HS-5 (cell line): ENCODE data around the gene SEMA4A.
"Not testable (repeated sequence)": the region's sequence is repeated elsewhere in the genome, so short reads cannot be mapped to it uniquely, and the experiment has no call there.

Experiments used
- DNase-seq: peaks from one replicate; pipeline ENCODE4 v3.0.0-alpha.2; 2012; ENCODE audit warnings: low read depth

SEMA4A gene

GRCh38 chr1:156160000-156160742 lies 6.8 kb downstream of the SEMA4A start:
- no peak for DNase-seq

DNA sequence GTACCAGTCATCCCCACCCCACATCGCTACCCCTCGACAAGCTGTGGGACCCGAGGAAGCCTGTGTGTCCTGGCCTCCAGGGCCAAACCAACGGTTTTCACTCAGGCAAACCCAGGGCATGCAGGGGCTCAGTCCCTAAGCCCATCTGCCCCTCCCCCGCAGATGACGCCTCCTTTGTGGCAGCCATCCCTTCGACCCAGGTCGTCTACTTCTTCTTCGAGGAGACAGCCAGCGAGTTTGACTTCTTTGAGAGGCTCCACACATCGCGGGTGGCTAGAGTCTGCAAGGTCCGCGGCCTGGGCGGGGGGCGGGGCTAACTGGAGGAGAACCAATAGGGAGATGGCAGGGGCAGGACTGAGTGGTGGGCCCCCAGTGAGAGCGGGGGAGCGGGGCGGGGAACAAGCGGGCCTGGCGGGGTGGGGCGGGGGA lies 7.4 kb downstream of the SEMA4A start:
- DNase-seq = no peak

DNA sequence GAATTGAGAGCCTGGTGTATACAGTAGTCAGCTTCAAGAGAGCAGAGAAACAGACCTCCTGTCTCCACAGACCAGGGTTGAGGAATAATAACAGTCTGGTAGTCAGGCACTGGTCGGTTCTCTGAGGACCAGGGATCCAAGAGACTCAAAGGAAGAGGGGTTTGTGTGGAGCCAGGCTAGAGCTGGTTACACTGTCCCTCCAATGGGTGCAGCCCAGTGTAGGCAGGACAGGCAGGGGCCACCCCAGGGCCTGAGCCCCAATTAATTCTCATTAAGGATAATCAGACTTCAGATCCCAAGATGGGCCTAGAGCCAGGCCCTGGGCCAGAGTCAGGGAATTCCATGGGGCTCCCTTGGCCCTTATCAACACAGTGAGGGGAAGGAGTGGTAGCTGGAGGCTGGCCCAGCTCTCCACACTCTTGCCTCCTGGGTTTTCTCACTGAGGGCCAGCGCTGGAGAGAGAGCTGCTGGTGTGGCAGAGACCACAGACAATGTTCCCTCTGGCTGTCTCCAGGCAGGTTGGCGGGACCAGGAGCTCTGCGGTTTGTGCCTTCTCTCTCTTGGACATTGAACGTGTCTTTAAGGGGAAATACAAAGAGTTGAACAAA lies 9.1 kb downstream of the SEMA4A start:
- DNase-seq = no peak

GRCh38 chr1:156163712-156164111 lies 10.3 kb downstream of the SEMA4A start:
- DNase-seq = no peak

DNA sequence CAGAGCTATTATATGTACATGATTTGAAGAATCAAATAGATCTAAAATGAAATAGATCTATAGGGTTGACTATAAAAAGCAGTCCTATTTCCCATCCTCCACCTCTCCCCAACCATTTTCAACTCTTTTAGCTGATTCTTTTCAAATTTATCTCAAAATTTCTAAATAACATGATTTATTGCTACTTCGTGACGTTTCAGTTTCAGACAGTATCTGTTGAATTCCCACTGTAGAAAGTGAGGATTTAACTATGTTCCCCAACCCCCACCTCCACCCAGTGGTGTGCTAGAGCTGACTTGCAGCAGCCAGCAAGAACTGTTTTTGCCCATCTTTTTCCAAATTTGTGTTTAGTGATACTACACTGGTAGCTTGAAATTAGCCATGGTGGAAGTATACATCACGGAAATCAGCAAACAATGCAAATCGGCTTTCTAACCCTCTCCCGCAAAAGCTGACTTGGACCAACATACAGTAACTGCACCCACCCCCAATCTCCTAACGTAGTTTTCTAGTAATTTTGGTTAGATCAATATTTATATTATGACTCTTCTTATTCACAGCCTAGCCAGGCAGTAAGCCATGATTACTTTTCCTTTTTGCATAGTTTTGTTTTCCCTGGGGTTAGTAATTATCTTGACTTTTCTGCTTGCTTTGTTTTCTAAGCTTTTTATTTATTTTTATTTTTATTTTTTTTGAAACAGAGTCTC lies 10.9 kb downstream of the SEMA4A start:
- DNase-seq = no peak

DNA sequence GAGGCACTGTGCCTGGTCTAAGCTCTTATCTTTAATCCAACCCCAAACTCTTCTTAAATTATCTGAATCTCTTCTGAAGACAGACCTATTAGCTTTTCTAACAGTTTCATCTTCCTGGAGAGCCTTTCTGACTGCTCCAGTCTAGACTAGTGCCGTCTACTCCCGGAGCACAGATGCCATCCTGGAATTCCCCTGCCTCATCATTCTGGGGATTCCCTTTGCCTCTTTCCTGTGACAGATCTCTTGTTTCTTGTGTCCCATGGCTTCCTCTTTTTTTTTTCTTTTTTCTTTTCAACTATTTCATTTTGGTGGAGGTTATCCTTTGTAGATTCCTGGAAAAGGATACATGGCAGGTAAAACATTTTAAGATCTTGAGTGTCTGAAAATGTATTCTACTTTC lies 11.7 kb downstream of the SEMA4A start:
- DNase-seq = no peak

DNA sequence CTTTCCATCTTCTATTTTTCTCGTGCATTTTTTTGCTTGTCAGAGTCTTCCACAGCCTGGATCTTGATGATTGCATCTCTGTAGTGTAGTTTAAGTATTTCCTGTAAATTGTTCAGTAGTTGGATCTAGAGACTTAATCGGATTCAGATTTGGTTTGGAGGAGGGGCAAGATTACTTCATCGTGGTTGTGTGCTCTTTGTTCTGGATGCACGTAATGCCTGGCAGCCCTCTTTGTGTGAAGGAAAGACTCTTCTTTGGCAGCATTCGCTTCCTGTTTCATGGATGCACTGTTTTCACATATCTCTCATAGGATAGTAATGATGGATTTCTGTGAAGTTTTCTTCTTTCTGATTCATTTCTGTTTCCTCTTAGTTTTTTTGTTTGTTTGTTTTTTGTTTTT lies 14.2 kb downstream of the SEMA4A start:
- DNase-seq = no peak

DNA sequence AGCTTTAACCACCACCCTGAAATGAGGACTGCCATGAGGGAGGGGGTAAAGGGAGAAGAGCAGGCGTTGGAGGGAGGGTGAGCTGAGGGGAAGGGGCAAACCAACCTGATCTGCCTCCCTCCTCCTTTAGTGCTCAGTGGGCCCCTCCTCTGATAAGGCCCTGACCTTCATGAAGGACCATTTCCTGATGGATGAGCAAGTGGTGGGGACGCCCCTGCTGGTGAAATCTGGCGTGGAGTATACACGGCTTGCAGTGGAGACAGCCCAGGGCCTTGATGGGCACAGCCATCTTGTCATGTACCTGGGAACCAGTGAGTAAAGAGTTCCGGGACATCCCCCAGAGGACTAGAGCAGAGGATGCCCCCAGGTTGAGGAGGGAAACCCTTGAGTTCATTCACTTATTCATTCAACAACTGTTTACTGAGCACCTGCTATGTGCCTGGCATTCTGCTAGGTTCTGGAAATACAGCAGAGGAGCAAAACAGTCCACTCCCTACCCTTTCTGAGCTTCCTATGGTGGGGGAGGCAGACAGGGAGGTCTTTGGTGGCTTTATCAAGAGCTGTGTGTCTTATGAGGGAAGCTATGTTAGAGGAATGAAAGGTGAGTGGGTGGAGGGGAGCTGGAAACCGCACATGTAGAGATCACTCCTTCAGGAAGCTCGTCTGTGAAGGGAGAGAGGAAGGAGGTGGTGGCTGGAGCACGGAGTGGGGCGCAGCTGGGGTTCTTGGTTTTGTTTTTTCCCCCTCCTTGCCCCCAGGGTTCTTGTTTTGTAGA lies 19.5 kb downstream of the SEMA4A start:
- DNase-seq = no peak

GRCh38 chr1:156176610-156177210 lies 23.3 kb downstream of the SEMA4A start:
- no peak for DNase-seq

DNA sequence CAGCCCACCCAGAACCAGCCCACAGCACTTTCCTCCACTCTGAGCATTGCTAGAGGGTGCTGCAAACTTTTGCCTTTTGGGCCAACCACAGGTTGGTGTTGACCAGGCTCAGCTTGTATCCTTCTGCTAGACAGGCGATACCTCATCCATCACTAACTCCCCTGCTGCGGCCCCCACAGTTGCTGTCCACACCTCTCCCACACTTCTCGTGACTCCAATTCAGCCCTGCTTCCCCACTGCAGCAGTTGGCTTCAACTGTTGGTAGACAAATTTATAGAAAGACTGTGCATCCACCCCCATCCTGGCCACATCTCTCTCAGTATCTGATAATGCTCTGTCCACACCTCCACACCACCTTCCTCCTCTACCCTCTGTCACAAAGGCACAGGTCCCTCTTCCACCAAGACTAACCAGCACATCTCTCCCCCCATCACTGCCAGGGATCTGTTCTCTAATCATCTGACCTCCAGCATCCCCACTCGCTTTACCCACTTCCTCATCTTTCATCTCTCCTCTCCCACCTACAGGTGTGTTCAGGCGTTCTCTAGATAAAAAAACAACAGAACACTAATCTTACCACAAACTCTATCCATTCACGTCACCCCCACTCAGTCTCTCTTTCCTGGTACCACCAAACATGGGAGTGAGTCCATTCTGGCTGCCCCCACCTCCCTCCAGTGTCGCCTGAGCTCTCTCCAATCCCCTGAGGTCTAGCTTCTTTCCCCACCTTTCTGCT lies 24.7 kb downstream of the SEMA4A start:
- DNase-seq = no peak

DNA sequence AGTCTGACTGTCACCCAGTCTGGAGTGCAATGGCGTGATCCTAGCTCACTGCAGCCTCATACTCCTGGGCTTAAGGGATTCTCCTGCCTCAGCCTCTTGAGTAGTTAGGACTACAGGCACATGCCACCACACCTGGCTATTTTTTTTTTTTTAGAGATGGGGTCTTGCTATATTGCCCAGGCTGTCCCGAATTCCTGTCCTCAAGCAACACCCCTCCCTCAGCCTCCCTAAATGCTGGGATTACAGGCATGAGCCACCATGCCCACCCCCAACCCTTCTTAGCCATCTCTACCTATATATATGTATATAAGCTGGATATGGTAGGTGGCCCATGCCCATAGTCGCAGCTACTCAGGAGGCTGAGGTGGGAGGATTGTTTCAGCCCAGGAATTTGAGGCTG lies 27.1 kb downstream of the SEMA4A start:
- DNase-seq = no peak

- not testable (repeated sequence) for DNase-seq
These were observed 28.1 kb downstream of the SEMA4A start for GRCh38 chr1:156181391-156181924.

GRCh38 chr1:156182010-156182779 lies 28.8 kb downstream of the SEMA4A start:
- not testable (repeated sequence) for DNase-seq

DNA sequence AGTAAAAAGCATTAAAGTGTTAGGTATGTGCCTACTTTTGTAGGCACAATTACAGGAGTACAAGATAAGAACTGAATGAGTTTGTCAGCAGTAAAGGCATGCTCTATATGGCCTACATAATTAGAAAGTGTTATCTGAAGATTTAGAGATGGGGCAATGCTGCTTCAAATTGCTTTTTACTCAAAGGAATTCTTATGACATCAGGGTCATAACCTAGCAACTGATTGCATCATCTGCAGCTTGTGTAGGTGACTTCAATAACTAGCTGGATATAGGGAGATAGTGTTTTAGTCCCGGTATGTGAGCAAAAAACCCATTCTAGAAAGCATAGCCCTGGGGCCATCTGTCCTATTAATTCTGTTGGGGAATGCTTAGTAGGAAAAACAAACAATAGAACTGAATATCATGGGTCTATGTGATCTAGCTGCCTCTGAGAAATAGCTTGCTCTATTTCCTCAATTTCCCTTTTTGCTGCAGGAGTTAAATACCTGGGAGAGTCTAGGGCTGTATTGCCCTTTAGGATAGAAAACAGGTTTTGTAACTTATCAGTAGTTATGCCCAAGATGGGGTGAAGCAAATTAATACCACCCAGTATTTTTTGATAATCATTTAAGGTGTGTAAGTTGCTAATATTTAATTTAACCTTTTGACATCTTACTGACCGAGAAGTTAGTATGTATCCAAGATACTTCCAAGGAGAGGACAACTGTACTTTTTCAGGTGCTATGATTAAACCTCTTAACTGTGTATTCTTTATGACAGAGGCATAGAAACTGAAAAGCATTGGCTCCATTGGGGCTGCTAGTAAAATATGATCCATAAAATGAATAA lies 33.2 kb downstream of the SEMA4A start:
- not testable (repeated sequence) for DNase-seq

GRCh38 chr1:156190265-156190664 lies 36.9 kb downstream of the SEMA4A start:
- DNase-seq = not testable (repeated sequence)

GRCh38 chr1:156191292-156191964 lies 38.0 kb downstream of the SEMA4A start:
- no peak for DNase-seq

- no peak for DNase-seq
These were observed 39.8 kb downstream of the SEMA4A start for GRCh38 chr1:156193208-156193487.

DNA sequence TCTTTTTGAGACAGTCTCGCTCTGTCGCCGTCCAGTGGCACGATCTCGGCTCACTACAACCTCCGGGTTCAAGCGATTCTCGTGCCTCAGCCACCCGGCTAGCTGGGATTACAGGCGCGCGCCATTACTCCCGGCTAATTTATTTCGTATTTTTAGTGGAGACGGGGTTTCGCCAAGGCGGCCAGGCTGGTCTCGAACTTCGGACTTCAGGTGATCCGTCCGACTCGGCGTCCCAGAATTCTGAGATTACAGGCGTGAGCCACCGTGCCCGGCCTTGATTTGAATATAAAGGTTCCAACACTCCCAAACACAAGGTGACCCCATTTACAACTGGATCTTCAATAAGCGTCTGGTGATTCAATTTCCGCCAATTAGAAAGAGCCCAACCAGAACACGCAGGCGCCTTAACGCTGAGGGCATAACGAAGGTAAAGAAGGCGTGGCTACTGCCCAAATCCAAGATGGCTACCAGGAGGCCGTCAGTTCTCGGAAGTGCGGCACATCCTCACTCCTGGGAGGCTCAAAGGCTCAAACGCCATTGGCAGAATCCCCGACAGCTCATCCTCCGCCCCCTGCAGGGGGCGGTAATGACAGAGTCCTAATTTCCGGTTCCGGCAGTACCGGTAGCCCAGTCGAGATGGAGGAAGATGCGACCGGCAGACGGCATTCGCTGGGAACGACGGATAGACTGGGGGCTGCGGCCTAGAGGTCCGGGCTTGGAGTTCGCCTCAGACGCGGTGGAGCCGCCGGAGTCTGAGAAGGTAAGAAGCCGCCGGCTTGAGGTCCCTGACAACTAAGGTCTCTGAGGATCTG lies 40.3 kb downstream of the SEMA4A start, which contains the start of gene SLC25A44:
SLC25A44 (plus strand) TSS at position 617 of the 812 bp plus-strand sequence. CDS start 5,744 bp downstream, outside the sequence.
- DNase-seq = peak; percentile 99
